ENCODE results near the gene TMEM9.

DNA sequence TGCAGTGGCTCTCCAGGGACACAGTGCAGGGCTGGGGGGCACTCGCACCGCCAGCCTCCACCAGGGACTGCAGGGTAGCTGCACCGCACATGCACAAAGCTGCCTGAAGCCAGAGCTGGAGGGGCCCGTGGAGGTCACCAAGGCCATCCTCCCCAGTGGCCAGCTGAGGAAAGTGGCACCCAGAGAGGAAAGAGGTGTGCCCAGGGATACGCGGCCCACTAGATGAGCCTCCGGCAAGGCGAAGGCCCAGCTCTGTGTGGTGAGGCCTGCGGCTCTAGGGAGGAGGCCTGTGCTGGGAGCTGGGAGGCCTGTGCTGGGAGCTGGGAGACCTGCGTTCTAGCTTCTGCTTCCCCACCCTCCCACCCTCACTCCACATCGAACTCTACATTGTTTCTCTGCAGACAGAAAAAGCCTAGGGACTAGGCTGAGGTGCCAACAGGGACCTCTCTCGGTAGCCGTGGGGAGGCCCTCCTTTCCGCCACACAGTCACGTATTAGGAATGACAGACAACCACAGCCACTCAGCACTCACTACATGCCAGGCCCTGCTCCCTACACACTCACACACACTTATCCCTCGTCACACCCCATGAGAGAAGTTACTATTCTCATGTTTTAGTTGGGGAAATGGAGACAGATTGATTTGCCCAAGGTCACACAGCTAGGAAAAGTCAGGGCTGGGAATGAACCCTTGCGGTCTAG lies 26.4 kb downstream of the TMEM9 start:
- TF ChIP-seq, protein P1, sequence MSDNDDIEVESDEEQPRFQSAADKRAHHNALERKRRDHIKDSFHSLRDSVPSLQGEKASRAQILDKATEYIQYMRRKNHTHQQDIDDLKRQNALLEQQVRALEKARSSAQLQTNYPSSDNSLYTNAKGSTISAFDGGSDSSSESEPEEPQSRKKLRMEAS (IDR thresholded peaks at IDR 0.05; ENCODE audit: insufficient read depth, insufficient read length), result no peak
- TF ChIP-seq POLR2AphosphoS5 (IDR thresholded peaks at IDR 0.05; ENCODE audit: insufficient read depth, low read depth, low read length), result no peak
- TF ChIP-seq, protein P2, sequence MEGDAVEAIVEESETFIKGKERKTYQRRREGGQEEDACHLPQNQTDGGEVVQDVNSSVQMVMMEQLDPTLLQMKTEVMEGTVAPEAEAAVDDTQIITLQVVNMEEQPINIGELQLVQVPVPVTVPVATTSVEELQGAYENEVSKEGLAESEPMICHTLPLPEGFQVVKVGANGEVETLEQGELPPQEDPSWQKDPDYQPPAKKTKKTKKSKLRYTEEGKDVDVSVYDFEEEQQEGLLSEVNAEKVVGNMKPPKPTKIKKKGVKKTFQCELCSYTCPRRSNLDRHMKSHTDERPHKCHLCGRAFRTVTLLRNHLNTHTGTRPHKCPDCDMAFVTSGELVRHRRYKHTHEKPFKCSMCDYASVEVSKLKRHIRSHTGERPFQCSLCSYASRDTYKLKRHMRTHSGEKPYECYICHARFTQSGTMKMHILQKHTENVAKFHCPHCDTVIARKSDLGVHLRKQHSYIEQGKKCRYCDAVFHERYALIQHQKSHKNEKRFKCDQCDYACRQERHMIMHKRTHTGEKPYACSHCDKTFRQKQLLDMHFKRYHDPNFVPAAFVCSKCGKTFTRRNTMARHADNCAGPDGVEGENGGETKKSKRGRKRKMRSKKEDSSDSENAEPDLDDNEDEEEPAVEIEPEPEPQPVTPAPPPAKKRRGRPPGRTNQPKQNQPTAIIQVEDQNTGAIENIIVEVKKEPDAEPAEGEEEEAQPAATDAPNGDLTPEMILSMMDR (IDR thresholded peaks at IDR 0.05; ENCODE audit: extremely low read depth in 1 of 2, insufficient read depth in 1 of 2, low read depth in 1 of 2, low read length in 2 of 2), result no peak
- no peak for TF ChIP-seq EZH2 (IDR thresholded peaks at IDR 0.05; ENCODE audit: borderline replicate concordance, low read depth, low read length, severe bottlenecking)
- no peak for TF ChIP-seq GATA2 (IDR thresholded peaks at IDR 0.05; ENCODE audit: insufficient read depth, insufficient read length, low read depth, low read length)
